Measurements from ENCODE around the gene SLC25A47. TPM values are rescaled to one million over a fixed set of nuclear protein-coding genes. Genes with fewer than 3 reads are reported as not detected.

The SLC25A47 gene
- total RNA-seq (not detected), polyA plus RNA-seq (0.09 TPM)
- long read RNA-seq, donor 1: 0 reads
- long read RNA-seq, donor 2: 0 reads
- long read RNA-seq, donor 3: 0 reads
- long read RNA-seq, donor 4: 0 reads
- long read RNA-seq, donor 5: 0 reads
- long read RNA-seq, donor 6: 0 reads
- long read RNA-seq, donor 7: 0 reads
- long read RNA-seq, donor 8: 0 reads
- long read RNA-seq, donor 9: 0 reads
- long read RNA-seq, donor 10: 0 reads

DNA sequence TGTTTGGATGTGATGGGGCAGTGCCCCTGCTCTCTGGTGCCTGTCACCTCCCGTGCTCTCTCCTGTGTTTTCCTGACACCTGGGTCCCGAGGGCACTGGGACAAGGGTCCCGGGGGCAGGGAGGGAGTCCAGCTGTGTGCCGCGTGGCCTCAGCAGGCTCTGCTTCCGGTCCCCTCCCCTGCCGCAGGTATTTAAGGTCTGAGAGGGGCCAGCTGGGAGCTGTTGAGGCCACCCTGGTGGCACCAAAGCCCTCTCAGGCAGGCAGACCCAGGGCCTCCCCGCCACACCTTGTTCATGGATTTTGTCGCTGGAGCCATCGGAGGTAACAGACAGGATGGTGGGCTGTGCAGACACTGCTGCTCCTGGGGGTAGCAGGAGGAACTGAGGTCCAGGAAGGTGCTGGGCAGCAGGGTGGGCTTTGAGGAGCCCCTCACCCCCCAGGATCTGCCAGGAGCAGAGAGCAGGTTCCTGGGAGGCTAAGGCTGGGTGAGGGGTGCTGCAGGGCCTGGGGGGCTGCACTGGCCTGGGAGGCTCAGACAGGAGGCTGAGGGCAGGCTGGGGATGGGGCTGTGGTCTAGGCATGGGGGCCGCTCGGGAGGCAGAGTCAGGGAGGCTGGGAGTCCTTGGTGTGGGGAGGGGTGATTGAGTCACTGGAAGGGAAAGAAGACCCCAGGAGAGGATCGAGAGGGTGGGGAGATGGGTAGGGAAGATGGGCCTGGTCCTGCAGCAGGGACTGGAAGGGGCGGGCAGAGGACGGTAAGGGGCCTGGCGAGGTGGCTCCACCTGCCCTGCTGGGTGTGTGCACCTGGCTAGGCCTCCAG is at the start of gene SLC25A47:
SLC25A47 (plus strand) TSS at position 219 of the 821 bp plus-strand sequence; CDS start at position 295, 76 bp downstream.
- H3K27me3 ChIP-seq (ENCODE audit: control insufficient read depth in 2 of 2, insufficient read depth in 1 of 2, low read length in 1 of 2): no peaks in the 10 kb centered on the region
- no peak within 1 kb of the TSS for H3K4me3 ChIP-seq (ENCODE audit: low read length in 2 of 2)
- no peaks in the 10 kb centered on the region for H3K9me3 ChIP-seq (ENCODE audit: control insufficient read depth in 2 of 2, insufficient read depth in 1 of 2, low read length in 1 of 2)
- H3K4me1 ChIP-seq (ENCODE audit: control insufficient read depth in 2 of 2, insufficient read depth in 2 of 2, low read length in 2 of 2): peaks cover under 1 to 2% of the 10 kb centered on the region in 2 donors
- WGBS: 97% methylated on average over 16 of the region's 16 CpGs
- no peaks in the 10 kb centered on the region for H3K36me3 ChIP-seq (ENCODE audit: control insufficient read depth in 2 of 2, insufficient read depth in 2 of 2, low read length in 1 of 2)
- no peak for DNase-seq (ENCODE audit: low read depth in 6 of 9, low spot score in 9 of 9)
- no peak within 1 kb of the TSS for H3K27ac ChIP-seq (ENCODE audit: low read depth in 1 of 2, low read length in 1 of 2)

GRCh38 chr14:100274250-100274649 is 48.9 kb upstream of the SLC25A47 start:
- Histone ChIP-seq H3K27me3 (ENCODE audit: control insufficient read depth in 2 of 2, insufficient read depth in 1 of 2, low read length in 1 of 2) (no peaks in the 10 kb centered on the region), H3K4me3 (ENCODE audit: low read length in 2 of 2) (no peak overlapping the region), H3K27ac (ENCODE audit: low read depth in 1 of 2, low read length in 1 of 2) (no peak overlapping the region), H3K4me1 (ENCODE audit: control insufficient read depth in 2 of 2, insufficient read depth in 2 of 2, low read length in 2 of 2) (no peaks in the 10 kb centered on the region), H3K36me3 (ENCODE audit: control insufficient read depth in 2 of 2, insufficient read depth in 2 of 2, low read length in 1 of 2) (peaks cover 17 to 44% of the 10 kb centered on the region in 2 donors), H3K9me3 (ENCODE audit: control insufficient read depth in 2 of 2, insufficient read depth in 1 of 2, low read length in 1 of 2) (no peaks in the 10 kb centered on the region)
- 98% methylated on average over 4 of the region's 4 CpGs for WGBS
- no peak for DNase-seq (ENCODE audit: low read depth in 6 of 9, low spot score in 9 of 9)

- H3K9me3 ChIP-seq (ENCODE audit: control insufficient read depth in 2 of 2, insufficient read depth in 1 of 2, low read length in 1 of 2): no peaks in the 10 kb centered on the region
- WGBS: 67% methylated on average over 7 of the region's 7 CpGs
- DNase-seq (ENCODE audit: low read depth in 6 of 9, low spot score in 9 of 9): no peak
- no peak overlapping the region for H3K4me3 ChIP-seq (ENCODE audit: low read length in 2 of 2)
- peaks cover 21 to 48% of the 10 kb centered on the region in 2 donors for H3K36me3 ChIP-seq (ENCODE audit: control insufficient read depth in 2 of 2, insufficient read depth in 2 of 2, low read length in 1 of 2)
- H3K27me3 ChIP-seq (ENCODE audit: control insufficient read depth in 2 of 2, insufficient read depth in 1 of 2, low read length in 1 of 2): no peaks in the 10 kb centered on the region
- H3K4me1 ChIP-seq (ENCODE audit: control insufficient read depth in 2 of 2, insufficient read depth in 2 of 2, low read length in 2 of 2): no peaks in the 10 kb centered on the region
- H3K27ac ChIP-seq (ENCODE audit: low read depth in 1 of 2, low read length in 1 of 2): no peak overlapping the region
These were observed 47.9 kb upstream of the SLC25A47 start for GRCh38 chr14:100275214-100275613.

DNA sequence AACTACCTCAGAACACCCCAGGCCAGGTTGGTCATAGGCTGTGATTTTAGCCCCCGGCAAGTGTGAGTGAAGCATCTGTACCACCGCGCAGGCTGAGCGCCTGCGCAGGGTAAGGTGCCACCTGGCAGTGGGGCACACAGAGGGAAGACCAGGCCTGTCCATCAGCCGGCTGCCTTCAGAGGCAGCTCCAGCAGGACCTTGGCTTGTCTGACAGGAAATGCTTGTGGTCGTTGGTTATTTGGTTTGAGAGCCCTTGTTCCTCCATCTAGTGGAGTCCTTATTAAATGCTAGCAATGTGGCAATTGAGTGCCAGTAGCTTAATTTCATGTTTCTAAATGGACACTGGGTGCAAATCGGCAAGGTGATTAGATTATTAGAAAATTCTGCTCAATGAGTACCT is 44.4 kb upstream of the SLC25A47 start:
- no peaks in the 10 kb centered on the region for H3K27me3 ChIP-seq (ENCODE audit: control insufficient read depth in 2 of 2, insufficient read depth in 1 of 2, low read length in 1 of 2)
- WGBS: 55% methylated on average over 8 of the region's 8 CpGs
- no peak for DNase-seq (ENCODE audit: low read depth in 6 of 9, low spot score in 9 of 9)
- H3K4me3 ChIP-seq (ENCODE audit: low read length in 2 of 2): no peak overlapping the region
- no peaks in the 10 kb centered on the region for H3K9me3 ChIP-seq (ENCODE audit: control insufficient read depth in 2 of 2, insufficient read depth in 1 of 2, low read length in 1 of 2)
- peaks cover 0 to 6% of the 10 kb centered on the region in 2 donors for H3K4me1 ChIP-seq (ENCODE audit: control insufficient read depth in 2 of 2, insufficient read depth in 2 of 2, low read length in 2 of 2)
- H3K27ac ChIP-seq (ENCODE audit: low read depth in 1 of 2, low read length in 1 of 2): no peak overlapping the region
- H3K36me3 ChIP-seq (ENCODE audit: control insufficient read depth in 2 of 2, insufficient read depth in 2 of 2, low read length in 1 of 2): peaks cover 37 to 57% of the 10 kb centered on the region in 2 donors

- H3K9me3 ChIP-seq (ENCODE audit: control insufficient read depth in 2 of 2, insufficient read depth in 1 of 2, low read length in 1 of 2): no peaks in the 10 kb centered on the region
- peaks cover 37 to 54% of the 10 kb centered on the region in 2 donors for H3K36me3 ChIP-seq (ENCODE audit: control insufficient read depth in 2 of 2, insufficient read depth in 2 of 2, low read length in 1 of 2)
- H3K4me1 ChIP-seq (ENCODE audit: control insufficient read depth in 2 of 2, insufficient read depth in 2 of 2, low read length in 2 of 2): peaks cover 0 to 6% of the 10 kb centered on the region in 2 donors
- no peak overlapping the region for H3K4me3 ChIP-seq (ENCODE audit: low read length in 2 of 2)
- WGBS: 98% methylated on average over 2 of the region's 2 CpGs
- H3K27me3 ChIP-seq (ENCODE audit: control insufficient read depth in 2 of 2, insufficient read depth in 1 of 2, low read length in 1 of 2): no peaks in the 10 kb centered on the region
- H3K27ac ChIP-seq (ENCODE audit: low read depth in 1 of 2, low read length in 1 of 2): no peak overlapping the region
- DNase-seq (ENCODE audit: low read depth in 6 of 9, low spot score in 9 of 9): no peak
These were observed 44.0 kb upstream of the SLC25A47 start for GRCh38 chr14:100279133-100279532.

DNA sequence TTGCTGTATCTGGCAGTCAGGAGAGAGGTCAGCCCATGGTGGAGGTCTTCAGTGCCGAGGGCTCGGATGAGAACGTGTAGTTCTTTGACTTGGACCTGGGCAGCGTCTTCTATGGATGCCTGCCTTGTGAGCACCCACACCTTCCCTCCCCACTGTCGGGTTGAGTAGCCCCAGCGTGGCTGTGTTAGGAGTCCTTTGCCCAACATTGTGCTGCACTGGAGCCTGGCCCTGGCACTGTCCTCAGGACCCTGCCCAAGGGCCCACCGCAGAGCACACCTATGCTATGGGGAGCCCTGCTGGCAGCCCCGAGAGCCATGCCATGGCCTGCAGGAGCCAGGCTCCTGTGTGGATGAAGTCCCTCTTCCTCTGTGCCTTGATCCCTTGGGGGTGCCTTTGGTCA is 43.6 kb upstream of the SLC25A47 start:
- H3K27ac ChIP-seq (ENCODE audit: low read depth in 1 of 2, low read length in 1 of 2): no peak overlapping the region
- no peaks in the 10 kb centered on the region for H3K9me3 ChIP-seq (ENCODE audit: control insufficient read depth in 2 of 2, insufficient read depth in 1 of 2, low read length in 1 of 2)
- H3K36me3 ChIP-seq (ENCODE audit: control insufficient read depth in 2 of 2, insufficient read depth in 2 of 2, low read length in 1 of 2): peaks cover 35 to 49% of the 10 kb centered on the region in 2 donors
- 97% methylated on average over 8 of the region's 8 CpGs for WGBS
- peaks cover 0 to 7% of the 10 kb centered on the region in 2 donors for H3K4me1 ChIP-seq (ENCODE audit: control insufficient read depth in 2 of 2, insufficient read depth in 2 of 2, low read length in 2 of 2)
- no peak for DNase-seq (ENCODE audit: low read depth in 6 of 9, low spot score in 9 of 9)
- no peak overlapping the region for H3K4me3 ChIP-seq (ENCODE audit: low read length in 2 of 2)
- H3K27me3 ChIP-seq (ENCODE audit: control insufficient read depth in 2 of 2, insufficient read depth in 1 of 2, low read length in 1 of 2): no peaks in the 10 kb centered on the region

- WGBS: 93% methylated on average over 11 of the region's 11 CpGs
- H3K4me1 ChIP-seq (ENCODE audit: control insufficient read depth in 2 of 2, insufficient read depth in 2 of 2, low read length in 2 of 2): peaks cover 4 to 18% of the 10 kb centered on the region in 2 donors
- peak overlapping the region; percentile 18 to 38 for H3K27ac ChIP-seq (ENCODE audit: low read depth in 1 of 2, low read length in 1 of 2)
- DNase-seq (ENCODE audit: low read depth in 6 of 9, low spot score in 9 of 9): no peak
- H3K9me3 ChIP-seq (ENCODE audit: control insufficient read depth in 2 of 2, insufficient read depth in 1 of 2, low read length in 1 of 2): no peaks in the 10 kb centered on the region
- no peaks in the 10 kb centered on the region for H3K27me3 ChIP-seq (ENCODE audit: control insufficient read depth in 2 of 2, insufficient read depth in 1 of 2, low read length in 1 of 2)
- H3K4me3 ChIP-seq (ENCODE audit: low read length in 2 of 2): no peak overlapping the region
- H3K36me3 ChIP-seq (ENCODE audit: control insufficient read depth in 2 of 2, insufficient read depth in 2 of 2, low read length in 1 of 2): peaks cover 27 to 33% of the 10 kb centered on the region in 2 donors
These were observed 41.7 kb upstream of the SLC25A47 start for GRCh38 chr14:100281286-100282082.

GRCh38 chr14:100282083-100282350 is 41.1 kb upstream of the SLC25A47 start:
- Histone ChIP-seq H3K27me3 (ENCODE audit: control insufficient read depth in 2 of 2, insufficient read depth in 1 of 2, low read length in 1 of 2) (no peaks in the 10 kb centered on the region), H3K4me3 (ENCODE audit: low read length in 2 of 2) (no peak overlapping the region), H3K4me1 (ENCODE audit: control insufficient read depth in 2 of 2, insufficient read depth in 2 of 2, low read length in 2 of 2) (peaks cover 4 to 18% of the 10 kb centered on the region in 2 donors), H3K27ac (ENCODE audit: low read depth in 1 of 2, low read length in 1 of 2) (peak overlapping the region in 1 of 2 donors; percentile 18), H3K36me3 (ENCODE audit: control insufficient read depth in 2 of 2, insufficient read depth in 2 of 2, low read length in 1 of 2) (peaks cover 24 to 28% of the 10 kb centered on the region in 2 donors), H3K9me3 (ENCODE audit: control insufficient read depth in 2 of 2, insufficient read depth in 1 of 2, low read length in 1 of 2) (no peaks in the 10 kb centered on the region)
- WGBS: 97% methylated on average over 7 of the region's 7 CpGs
- no peak for DNase-seq (ENCODE audit: low read depth in 6 of 9, low spot score in 9 of 9)
